Gastroesophageal sphincter (tissue), 3 donors: ENCODE results near the gene SIRT2.

Source experiments
- CTCF ChIP-seq, 4 experiments: fragments of 200-600 bp in 2 of 4; fragments of 450-650 bp in 2 of 4; sonication (generic) in 1 of 4; IDR thresholded peaks; one replicate each; pipeline ENCODE4 v1.5.1; 2017 to 2019; ENCODE audit warnings: antibody characterized with exemption in 4 of 4, mild to moderate bottlenecking in 2 of 4, moderate library complexity in 2 of 4
- POLR2A ChIP-seq, 2 donors: fragments of 450-650 bp; IDR thresholded peaks; one replicate each; pipeline ENCODE4 v1.6.1; 2017; ENCODE audit warnings: antibody characterized with exemption in 2 of 2, mild to moderate bottlenecking in 2 of 2, moderate library complexity in 1 of 2
- POLR2AphosphoS5 ChIP-seq: sonication (generic); formaldehyde crosslinking; IDR thresholded peaks from one replicate; pipeline ENCODE4 v1.6.1; 2017; ENCODE audit warnings: antibody characterized with exemption

DNA sequence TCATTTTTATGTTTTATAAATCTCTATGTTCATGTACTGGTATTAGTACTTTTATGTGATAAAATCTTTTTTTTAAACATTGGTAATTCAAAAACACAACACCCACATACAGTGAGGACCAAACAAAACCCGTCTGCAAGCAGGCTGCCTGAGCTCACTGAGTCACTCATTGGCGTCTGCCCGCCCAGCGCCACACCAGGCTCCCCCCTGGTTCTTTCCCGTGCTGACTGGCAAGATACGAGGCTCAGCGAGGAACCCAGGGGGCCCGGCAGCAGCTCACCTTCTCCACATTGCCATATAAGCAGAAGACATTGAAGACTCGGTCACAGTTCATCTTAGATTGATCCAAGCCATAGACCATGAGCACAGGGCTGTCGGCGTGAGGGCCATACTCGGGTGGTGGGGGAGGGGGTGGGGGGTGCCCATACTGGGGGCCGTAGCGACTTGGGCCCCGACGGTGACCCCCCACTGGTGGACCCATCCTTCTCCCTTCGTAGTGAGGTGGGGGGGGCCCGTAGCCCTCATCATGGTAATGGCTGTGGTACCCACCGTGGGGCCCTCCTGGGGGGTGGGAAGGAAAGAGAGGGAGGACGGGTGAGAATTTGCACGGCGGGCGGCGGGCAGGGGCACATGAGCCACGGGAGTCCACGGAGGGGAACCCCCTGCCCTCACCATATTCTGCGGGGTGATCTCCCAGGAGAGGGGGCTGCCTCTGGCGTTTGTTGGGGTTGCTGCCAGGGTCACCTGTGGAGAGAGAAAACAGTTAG is 59.4 kb downstream of the SIRT2 start:
- TF ChIP-seq CTCF (IDR thresholded peaks at IDR 0.05) (no peak), POLR2A (IDR thresholded peaks at IDR 0.05) (no peak), POLR2AphosphoS5 (no peak)
